Ecto neural progenitor cell (in vitro differentiated cells): ENCODE measurements around the gene ADGRB3.
"Not testable (repeated sequence)": the region's sequence is repeated elsewhere in the genome, so short reads cannot be mapped to it uniquely, and the experiment has no call there.

Source experiments
- DNase-seq: peaks from one replicate; pipeline ENCODE4 v3.0.0-alpha.2; 2018; ENCODE audit warnings: low spot score

The ADGRB3 gene

DNA sequence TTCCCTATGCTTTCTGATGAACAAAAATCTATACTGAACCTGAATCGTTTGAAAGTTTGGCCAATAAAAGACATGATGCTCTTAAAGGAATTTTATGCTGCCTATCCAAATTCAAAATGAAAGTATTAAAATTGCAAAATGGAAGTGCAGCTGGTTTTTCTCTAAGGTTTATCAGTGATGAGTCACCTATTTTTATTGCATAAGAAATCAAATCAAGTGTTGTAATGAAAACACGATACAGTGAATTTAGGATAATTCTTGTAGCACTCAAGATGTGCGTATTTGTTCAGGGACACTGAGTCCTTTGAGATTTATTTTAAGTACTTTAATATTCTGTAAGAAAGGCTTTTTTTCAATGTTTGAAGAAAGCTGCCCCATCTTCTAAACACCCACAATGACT is 409.5 kb downstream of the ADGRB3 start:
- DNase-seq, result no peak

DNA sequence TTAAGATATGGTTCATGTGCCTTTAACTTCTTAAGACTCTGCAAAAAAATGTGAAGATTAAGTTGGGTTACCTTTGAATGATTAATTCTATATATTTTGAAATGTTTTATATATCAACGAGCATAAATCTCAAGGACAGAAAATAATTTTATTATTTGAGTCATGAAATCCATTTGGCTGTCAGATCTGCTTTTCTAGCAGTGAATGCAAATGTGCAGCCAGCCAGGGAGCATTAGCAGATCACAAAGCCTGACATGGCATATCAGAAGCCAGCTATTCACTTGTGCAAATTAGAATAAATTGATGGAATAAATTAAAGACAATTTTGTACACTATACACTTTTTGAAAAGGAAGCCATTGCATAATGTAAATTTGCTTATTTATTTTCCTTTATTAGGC is 424.3 kb downstream of the ADGRB3 start:
- DNase-seq, result no peak

DNA sequence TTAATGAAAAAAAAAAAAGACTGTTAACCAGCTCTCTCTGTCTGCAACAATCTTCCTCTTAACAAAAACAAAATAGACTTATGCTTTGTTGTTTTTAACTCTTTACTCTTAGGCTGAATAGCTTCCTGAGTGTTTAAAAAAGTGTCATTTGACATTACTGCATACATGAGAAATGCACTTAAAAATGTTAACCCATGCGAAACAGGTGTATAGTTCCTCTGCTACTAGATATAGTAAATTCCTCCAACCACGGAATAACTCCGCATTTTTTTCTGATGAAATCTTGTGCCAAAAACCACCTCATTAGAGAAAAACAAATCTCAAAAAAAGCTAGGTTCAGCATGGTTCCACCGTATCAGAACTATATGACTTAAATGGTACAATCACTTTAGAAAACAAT is 426.0 kb downstream of the ADGRB3 start:
- no peak for DNase-seq

DNA sequence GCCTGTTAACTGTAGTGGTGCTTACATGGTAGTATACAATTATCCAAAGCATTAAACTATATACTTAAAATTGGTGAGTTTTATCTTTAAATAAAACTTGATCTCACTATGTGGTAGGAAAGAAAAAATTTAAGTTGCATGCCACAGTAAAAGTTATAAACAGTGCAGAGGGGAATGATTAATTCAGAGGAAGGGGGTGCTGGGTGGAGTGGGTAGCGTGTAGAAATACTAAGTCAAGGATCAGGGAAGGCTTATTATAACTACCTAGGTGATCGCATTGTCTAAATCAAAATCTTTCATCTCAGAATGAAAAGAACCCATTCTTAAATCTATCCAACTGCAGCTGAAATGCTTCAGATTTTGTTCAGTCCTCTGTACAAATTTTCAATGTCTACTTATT is 428.3 kb downstream of the ADGRB3 start:
- no peak for DNase-seq

DNA sequence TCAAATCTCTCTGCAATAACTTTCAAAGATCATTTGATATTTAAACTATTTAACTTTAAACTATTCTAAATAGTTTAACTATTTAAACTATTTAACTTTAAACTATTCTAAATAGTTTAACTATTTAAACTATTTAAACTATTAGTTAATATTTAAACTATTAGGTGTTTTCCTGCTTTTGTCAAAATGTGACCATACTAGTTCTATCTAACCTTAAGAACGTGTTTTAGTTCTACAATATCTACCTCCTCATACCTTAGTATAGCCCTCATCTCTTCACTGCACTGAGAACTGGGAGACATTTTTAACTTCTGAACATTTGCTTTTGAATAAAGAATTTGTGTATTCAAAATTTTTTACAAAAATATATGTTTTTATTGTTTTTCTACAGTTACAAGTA is 429.1 kb downstream of the ADGRB3 start:
- no peak for DNase-seq

DNA sequence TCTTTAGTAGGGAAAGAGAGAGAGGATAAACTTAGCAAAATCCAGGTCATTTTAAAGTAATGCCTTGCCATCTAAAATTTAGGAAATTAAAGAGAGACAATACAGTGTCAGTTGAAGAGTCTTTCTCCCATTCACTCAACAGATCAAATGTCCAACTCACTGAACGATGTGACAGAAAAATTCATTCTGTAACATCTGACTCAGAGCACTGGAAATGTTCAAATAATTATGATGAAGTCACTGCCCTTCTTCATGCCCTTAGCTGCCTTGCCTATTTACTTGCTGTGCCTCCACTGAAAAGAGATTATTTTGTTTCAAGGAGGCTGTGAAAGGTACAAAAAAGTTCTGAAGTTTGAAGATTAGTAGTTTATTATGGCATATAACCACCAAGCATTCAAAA is 434.8 kb downstream of the ADGRB3 start:
- no peak for DNase-seq

DNA sequence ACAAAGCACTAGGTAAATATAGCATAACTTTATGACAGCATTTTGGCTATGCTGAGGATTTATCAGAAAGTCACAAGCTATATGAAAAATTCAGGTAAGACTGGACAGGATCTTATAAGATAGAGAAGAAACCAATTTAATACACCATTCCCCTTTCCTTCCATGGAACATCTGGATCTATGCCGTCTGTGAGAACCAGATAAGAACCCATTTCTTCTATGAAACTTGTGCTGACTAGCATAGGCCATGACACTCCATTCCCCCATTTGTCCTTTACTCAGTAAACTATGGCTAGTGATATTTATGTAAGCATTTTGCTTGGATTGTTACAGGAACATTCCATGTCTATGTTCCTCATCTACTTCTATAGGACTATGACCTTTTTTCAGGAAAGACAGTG is 437.7 kb downstream of the ADGRB3 start:
- DNase-seq, result no peak

DNA sequence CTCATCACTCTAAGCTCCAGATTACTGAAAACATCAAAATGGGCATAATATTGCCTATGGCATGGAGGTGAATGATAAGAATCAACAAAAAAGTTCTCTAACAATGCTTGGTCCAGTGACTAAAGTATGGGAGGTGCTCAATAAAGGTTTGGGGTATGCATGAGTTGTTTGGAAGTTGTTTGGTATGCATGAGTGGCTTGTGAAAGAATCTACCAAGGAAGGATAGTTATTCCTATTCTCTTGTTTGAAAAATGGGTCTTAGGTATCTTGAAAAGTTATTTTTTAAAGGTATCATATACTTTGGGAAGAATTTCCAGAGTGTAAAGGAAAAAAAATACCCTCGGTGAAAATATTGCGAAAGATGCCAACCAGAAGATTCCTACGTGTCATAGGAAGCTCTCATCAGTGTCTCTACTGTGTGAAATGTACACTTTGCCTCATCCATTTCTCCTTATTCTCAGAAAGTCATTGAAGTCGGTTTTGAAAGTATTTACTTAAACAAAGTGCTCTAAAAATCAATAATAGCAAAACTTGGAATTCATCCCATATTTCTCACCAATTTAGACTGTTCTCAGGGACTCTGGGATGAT is 449.8 kb downstream of the ADGRB3 start:
- no peak for DNase-seq

DNA sequence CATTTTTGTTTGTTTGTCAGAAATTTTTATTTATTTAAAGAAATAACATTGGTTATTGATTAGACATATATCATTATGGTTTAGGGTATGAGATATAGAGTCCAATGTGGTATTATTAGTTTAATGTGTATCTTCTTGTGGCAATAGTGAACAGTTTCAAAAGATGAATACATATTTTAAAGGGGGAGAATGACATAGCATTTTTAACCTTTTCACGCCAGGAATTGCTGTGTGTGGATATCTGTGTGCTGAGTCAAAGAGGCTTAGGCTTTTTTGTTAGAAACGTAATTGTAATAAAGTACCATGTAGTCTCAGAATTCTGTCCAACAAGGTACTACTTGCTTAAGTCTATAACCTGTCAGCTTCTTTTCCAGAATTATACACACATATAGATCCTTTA is 451.6 kb downstream of the ADGRB3 start:
- no peak for DNase-seq

- no peak for DNase-seq
Measured at GRCh38 chr6:69089539-69089938, 454.5 kb downstream of the ADGRB3 start.

GRCh38 chr6:69090132-69090531 is 455.1 kb downstream of the ADGRB3 start:
- no peak for DNase-seq

DNA sequence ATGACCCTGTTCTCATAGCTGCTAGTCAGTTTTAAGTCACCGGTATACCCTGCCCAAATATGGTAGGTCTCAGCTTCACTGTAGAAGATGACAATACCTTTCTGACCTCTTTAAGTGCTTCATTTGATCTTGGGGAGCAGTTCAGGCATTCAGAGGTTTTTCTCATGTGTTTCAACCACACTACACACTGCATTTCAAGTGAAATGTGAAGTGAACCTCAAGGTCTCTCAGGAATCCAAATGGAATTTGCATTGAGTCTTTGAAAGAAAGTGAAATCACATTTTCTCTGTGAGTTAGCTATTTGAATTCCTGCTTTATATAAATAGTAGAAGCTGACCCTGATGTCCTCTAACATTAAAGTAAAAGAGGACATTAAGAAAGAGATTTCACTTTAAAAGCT is 461.6 kb downstream of the ADGRB3 start:
- DNase-seq, result no peak

GRCh38 chr6:69097948-69098347 is 462.9 kb downstream of the ADGRB3 start:
- DNase-seq, result no peak

DNA sequence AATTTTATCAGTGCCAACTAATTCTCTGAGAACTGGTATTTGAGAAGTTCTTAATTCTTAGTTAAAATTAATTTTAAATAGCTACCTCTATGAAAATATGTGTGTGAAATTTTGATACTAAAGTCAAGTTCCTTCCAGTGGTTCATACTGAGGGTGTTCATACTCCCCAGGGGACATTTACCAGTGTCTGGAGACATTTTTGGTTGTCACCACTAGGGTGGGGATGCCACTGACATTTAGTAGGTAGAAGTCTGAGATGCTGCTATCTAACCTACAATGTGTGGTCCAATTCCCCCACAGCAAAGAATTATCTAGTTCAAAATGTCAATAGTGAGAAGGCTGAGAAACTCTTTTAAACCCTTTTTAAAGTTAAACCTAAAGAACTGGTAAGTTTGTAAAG is 463.8 kb downstream of the ADGRB3 start:
- no peak for DNase-seq

DNA sequence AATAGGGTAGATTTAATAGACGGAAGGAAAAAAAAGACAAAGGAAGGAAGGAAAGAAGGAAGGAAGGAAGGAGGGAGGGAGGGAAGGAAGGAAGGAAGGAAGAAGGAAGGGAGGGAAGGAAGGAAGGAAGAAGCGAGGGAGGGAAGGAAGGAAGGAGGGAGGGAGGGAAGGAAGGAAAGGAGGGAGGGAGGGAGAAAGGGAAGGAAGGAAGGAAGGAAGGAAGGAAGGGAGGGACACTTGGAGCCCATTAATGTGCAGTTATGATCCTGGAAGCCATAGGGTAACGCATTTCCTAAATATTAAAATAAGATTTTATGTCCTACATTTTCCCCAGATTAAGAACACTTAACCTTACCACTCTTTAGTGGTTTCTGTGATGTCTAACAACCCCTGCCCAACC is 465.7 kb downstream of the ADGRB3 start:
- DNase-seq, result no peak

- no peak for DNase-seq
Measured at GRCh38 chr6:69102416-69102815, 467.3 kb downstream of the ADGRB3 start.

GRCh38 chr6:69105288-69105687 is 470.2 kb downstream of the ADGRB3 start:
- no peak for DNase-seq

- DNase-seq, result no peak
Measured at GRCh38 chr6:69106511-69106910, 471.4 kb downstream of the ADGRB3 start.

DNA sequence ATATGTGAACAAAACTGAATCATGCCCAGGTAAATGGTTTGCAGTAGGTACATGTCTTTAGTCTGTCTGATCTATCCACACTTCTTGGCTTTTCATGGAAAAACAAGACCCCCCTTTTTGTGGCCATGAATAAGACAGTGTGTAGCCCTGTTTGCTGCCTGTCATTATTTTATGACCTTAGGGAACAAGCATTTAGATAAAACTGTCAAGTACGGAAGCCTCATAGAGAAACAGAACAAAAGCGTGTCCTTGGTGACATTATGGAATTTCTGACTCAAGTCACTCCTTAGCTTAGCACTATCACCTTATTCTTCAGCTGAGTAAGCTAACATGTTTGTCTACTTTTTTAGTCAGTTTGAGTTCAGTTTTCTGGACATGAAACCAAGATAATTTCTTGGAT is 476.2 kb downstream of the ADGRB3 start:
- DNase-seq, result no peak

DNA sequence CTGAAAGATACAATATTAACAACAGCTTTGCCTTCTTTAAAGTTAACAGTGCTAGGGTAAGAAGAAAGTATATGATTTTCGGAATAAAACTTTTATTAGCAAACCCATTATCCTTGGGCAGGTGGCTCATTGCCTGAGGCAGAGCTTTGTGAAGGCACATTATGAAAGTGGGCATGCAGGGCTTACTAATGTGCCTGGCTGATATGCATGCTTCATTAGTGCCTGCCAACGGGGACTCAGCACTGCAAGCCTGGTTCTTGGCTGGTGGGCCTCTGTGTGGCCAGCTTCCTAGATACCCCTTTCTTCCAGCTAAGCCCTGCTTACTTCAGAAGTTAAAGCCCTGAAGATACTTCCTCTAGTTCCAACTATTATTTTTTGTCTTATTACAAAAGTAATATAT is 481.6 kb downstream of the ADGRB3 start:
- no peak for DNase-seq

DNA sequence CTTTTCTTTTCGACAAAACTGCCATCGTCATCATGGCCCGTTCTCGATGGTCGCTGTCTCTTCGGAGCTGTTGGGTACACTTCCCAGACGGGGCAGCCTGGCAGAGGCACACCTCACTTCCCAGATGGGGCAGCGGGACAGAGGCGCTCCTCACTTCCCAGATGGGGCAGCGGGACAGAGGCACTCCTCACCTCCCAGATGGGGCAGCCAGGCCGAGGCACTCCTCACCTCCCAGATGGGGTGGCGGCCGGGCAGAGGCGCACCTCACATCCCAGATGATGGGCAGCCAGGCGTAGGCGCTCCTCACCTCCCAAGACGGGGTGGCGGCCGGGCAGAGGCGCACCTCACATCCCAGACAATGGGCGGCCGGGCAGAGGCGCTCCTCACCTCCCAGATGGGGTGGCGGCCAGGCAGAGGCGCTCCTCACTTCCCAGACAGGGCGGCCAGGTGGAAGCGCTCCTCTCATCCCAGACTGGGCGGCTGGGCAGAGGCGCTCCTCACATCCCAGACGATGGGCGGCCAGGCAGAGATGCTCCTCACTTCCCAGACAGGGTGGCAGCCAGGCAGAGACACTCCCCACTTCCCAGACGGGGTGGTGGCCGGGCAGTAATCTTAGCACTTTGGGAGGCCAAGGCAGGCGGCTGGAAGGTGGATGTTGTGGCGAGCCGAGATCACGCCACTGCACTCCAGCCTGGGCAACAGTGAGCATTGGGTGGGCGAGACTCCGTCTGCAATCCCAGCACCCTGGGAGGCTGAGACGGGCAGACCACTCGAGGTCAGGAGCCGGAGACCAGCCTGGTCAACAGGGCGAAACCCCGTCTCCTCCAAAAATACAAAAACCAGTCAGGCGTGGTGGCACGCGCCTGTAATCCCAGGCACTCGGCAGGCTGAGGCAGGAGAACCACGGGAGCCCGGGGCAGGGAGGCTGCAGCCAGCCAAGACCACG is 486.7 kb downstream of the ADGRB3 start:
- DNase-seq, result not testable (repeated sequence)

- no peak for DNase-seq
Measured at GRCh38 chr6:69122407-69122773, 487.3 kb downstream of the ADGRB3 start.

- DNase-seq, result no peak
Measured at GRCh38 chr6:69128411-69128810, 493.3 kb downstream of the ADGRB3 start.

GRCh38 chr6:69129046-69129445 is 494.0 kb downstream of the ADGRB3 start:
- DNase-seq, result no peak
